Stimulated activated CD4-positive, alpha-beta T cell treated with anti-CD3 and anti-CD28 coated beads, TNF-alpha, amount 100 ng/mL, for 24 hours (primary cell): Measurements from ENCODE around the gene COX5B.
"Not testable (repeated sequence)": the region's sequence is repeated elsewhere in the genome, so short reads cannot be mapped to it uniquely, and the experiment has no call there.

ENCODE experiments used
- DNase-seq, 3 experiments: peaks; one replicate each; pipeline ENCODE4 v3.0.0-alpha.2; 2020; ENCODE audit warnings: low read depth in 3 of 3

COX5B gene

GRCh38 chr2:97645695-97646629 is at the start of gene COX5B:
COX5B (plus strand) TSS chr2:97646062; CDS start chr2:97646087, 25 bp downstream.
- peak; percentile 98 to 99 (median 99) for DNase-seq

- not testable (repeated sequence) for DNase-seq
These were observed 49.7 kb upstream of the COX5B start for GRCh38 chr2:97596180-97596579.

DNA sequence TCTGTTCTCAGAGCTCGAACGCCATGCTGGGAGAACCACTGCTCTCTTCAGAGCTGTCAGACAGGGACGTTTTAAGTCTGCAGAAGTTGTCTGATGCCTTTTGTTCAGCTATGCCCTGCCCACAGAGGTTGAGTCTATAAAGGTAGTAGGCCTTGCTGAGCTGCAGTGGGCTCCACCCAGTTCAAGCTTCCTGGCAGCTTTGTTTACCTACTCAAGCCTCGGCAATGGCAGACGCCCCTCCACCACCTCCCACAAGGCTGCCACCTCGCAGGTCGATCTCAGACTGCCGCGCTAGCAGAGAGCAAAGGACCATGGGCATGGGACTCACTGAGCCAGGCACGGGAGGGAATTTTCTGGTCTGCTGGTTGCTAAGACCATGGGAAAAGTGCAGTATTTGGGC is 44.3 kb upstream of the COX5B start:
- DNase-seq = not testable (repeated sequence)

DNA sequence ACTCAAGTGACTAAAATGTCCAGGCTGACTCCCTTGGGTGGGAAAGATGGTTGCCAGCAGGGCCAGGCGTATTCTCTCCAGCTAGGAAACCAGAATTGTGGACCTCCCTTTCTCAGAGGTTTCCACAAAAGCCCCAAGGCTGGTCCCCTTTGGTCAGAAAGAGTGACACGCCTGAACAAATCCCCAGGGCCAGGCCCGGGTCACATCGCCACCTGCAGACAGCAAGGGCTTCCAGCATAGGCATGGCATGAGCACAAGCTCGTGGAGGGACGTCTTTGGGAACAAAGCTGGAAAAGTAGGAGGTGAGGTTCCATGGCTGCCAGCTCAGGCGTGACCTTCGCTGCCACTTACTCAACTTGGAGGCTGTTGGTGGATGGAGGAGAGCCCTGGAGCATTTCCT is 40.8 kb upstream of the COX5B start:
- DNase-seq = not testable (repeated sequence)

DNA sequence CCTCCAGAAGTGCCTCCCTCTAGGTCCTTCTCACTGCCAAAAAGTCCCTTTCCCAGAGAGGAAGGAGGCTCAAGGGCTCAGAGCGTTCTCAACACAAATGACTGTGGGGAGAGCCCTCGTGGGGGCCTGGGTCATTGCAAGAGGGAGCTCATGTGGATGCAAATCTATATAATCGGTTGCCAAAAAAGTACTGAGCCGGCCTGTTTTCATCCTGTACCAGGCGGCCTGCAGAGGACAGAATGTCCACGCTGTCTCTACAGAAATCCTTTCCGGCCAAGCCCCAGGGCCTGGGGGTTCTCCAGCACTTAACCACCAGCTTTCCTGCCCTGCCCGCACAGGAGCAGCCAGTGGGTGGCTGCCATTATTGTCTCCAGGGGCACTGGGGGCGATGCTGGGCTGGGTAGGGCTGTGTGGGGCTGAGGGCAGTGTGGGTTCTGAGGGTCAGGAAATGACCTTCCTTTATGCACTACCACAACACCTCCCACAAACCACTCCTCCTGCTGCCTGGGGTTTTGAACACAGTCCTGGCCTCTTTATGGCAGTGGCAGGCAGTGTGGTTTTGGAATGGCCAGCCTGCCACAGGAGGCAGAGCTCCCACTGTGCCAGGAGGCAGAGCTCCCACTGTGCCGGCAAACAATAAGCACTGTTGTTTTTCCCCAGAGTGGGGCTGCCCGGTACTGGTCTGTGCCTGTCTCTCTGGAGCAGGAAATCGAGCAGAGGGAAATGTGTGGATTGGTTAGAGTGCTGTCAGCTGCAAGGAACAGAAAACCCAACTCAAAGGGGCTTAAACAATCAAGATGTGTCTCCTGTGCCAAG is 40.1 kb upstream of the COX5B start:
- not testable (repeated sequence) for DNase-seq

DNA sequence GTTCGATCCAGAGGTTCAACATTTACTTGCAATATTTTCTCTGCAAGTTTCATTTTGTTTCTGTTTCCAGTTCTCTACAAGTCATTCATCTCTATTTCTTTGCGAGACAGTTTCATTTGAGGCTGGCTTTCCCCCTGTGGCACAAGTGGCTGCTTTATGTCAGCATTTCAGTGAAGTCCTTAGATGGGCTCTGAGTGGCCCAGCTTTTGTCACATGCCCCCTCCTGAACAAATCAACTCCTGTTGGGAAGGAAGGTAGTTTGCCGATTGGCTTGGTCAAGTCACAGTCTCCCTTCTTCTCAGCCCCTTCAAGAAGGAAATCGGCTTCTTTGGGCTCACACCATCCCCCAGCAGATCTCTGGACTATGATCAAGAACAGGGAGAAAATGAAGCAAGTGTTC is 37.1 kb upstream of the COX5B start:
- DNase-seq = not testable (repeated sequence)

GRCh38 chr2:97611895-97612294 is 34.0 kb upstream of the COX5B start:
- not testable (repeated sequence) for DNase-seq

GRCh38 chr2:97615746-97616145 is 30.1 kb upstream of the COX5B start:
- DNase-seq = not testable (repeated sequence)

DNA sequence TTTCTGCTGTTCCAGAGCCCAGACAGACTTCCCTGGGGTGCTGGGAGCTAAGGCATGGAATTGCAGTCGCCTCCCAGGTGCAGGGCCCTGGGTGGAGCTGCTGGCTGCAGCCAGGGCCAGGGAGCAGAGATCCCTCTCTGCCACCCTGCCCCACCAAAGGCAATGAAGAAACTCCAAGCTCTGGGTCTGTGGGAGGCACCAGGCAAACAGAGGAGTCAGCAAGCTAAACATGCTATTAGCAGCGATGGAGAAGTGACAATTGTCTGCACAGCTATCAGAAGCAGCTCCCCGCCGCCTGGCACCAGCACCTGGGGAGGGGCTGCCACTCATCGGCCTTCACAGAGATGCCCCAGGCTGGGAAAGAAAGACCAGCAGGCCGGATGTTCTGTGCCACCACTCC is 28.0 kb upstream of the COX5B start:
- no peak for DNase-seq

- not testable (repeated sequence) for DNase-seq
These were observed 26.7 kb upstream of the COX5B start for GRCh38 chr2:97618939-97619827.

GRCh38 chr2:97620492-97620891 is 25.4 kb upstream of the COX5B start:
- not testable (repeated sequence) for DNase-seq

DNA sequence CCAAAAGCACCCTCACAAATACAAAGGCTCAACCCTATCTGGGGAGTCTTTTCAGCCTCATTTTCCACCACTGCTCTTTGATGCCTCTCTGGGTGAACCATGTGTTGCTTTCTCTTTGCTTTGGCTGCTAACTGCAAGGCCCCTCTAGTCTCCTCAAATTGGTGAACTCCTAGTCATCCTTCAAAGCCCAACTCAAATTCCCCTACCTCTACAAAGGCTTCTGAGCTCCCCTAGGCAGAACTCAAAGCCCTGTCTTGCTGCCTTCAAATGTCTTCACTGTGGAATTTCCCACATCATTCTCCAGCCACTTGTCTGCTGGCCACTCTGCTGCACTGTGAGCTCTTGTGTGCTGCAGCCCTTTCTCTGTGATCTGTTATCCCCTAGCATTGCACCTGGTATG is 22.9 kb upstream of the COX5B start:
- DNase-seq = not testable (repeated sequence)

DNA sequence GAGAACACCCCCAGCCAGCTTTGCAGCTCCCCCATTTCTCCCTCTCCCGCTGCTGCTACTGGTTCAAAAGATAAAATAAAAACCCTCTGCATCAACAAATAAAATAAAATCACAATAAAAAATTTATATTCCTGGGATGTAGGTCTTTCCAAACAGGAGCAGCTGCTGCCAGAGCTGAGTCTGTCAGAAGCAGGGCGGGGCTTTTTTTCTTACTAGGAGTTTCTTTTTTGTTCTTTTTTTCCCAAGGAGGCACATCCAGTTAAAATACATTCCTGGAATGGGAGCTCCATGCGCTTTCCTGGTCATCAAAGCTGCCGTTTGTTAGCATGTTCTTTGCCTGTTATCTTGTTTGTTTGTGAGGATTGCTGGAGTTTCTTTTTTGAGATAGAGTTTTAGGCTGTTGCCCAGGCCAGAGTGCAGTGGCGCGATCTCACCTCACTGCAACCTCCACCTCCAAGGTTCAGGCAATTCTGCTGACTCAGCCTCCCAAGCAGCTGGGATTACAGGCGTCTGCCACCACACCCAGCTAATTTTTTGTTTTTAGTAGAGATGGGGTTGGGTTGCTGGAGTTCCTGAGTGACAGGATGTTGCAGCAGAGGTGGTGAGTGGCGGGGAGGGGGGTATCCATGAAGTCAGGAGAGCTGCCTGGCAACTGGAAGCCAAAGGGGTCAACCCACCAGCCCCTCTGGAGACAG is 20.4 kb upstream of the COX5B start:
- DNase-seq = not testable (repeated sequence)

DNA sequence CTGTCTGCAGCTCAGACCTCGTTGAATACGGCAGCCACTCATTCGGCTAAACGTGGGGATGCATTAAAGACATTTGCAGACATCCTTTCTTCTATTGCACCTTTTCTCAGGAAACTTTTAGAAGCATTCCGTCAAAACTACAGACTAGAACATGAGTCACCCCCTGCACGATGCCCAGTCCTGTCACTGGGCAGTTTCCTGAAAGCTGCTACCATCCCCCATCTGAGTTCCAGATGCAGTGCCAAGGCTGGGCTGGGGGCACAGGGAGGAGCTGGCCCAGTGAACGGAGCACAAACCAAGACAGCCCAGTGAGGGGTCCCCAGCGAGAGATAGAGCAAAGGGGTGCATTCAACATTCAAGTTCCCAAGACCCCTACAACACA is 19.8 kb upstream of the COX5B start:
- not testable (repeated sequence) for DNase-seq

DNA sequence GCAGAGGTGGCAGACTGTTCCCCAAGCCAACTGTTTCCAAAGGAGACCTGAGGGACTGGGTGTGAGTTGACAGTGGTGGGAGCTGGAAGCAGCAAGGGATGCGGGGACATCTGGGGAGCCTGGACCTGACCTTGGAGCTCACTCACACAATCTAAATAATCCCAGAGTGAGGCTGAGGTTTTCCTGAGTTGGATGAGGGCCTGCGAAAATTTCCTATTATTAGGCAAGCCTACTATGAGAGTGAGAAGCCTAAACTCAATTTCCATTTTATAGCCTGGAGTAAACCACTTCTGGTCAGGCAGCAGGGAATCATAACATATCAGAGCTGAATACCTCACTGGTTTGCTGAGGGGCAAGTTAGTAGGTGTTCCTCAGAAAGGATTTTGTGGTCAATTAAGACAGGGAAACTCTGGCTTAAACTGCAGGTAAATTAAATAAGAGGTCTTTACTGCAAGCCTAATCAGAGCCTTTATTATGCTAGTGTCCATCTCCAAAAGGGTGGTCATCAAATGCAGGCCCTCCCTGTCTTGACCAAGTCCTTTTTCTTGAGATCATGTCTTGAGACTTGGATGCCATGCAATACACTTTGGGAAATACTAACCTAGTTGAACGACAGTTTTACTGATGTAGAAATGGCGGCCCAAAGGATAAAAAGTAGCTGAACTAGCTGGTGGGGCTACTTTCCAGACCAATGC is 1.7 kb upstream of the COX5B start:
- DNase-seq = no peak

GRCh38 chr2:97645112-97645694 is 659 bp upstream of the COX5B start:
- DNase-seq = peak in 1 of 3 experiments; percentile 18

- DNase-seq = no peak
These were observed 1.1 kb downstream of the COX5B start for GRCh38 chr2:97646977-97647376.

DNA sequence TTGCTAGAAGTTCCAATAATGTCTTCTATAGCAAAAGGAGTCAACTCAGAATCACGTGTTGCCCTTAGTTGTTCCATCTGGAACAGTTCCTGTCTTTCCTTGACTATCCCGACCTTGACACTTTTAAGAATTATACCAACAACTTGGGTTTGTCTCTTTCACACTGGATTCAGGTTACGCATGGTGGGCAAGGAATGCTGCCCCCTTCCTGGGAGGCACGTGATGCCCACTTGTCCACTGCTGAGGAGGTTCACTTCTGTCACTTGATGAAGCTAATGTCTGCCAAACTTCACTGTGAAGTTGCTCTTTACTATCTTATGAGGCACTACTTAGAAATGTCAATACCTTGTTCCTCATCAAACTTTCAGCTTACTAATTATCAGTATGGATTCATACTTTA is 5.3 kb downstream of the COX5B start:
- no peak for DNase-seq

DNA sequence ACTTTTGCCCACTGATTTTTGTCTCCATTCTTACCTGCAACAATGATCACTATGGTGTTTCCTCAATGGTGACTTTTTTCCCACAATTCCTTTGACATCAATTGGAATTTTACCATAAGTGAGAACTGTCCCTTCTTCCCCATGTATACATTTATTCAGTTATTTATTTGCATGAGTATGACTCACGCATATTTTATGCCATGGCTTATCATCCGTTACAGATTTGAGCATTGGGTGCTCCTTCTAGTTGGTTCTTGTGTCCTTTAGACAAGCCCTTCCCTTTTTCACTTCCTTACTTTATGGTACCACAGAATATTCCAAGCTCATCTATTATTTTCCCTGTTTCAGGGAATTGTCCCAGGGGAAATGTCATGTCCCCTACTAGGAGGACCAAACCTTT is 7.6 kb downstream of the COX5B start:
- DNase-seq = no peak

DNA sequence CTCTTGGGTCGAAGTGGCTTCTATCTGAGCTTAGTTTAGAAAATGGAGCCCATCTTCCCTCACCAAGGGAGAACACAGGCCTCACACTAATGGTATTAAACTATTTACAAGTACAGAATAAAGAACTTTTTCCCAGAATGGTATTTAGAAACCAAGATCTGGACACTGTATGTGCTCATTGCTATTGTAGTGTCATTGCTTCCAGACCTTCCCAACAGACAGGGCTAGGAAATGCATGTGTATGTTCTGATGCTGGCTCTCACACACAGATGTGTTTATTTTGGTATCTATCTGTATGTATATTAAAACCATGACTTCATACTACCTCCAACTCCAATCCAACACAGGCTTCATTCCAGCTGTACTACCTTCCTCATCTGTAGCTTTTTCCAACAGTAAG is 8.0 kb downstream of the COX5B start:
- no peak for DNase-seq
